Activated CD4-positive, alpha-beta T cell treated with anti-CD3 and anti-CD28 coated beads, Interleukin-2, amount 50 U/mL, for 24 hours (primary cell): ENCODE measurements around the gene RIMBP2.

Experiments used
- DNase-seq, 2 donors: peaks; one replicate each; pipeline ENCODE4 v3.0.0-alpha.2; 2020; ENCODE audit warnings: low read depth in 1 of 2, low spot score in 1 of 2

RIMBP2 gene

GRCh38 chr12:130517588-130517987, 198.5 kb downstream of the RIMBP2 start:
- no peak for DNase-seq

GRCh38 chr12:130514149-130514551, 201.9 kb downstream of the RIMBP2 start:
- DNase-seq = no peak

- DNase-seq = no peak
Measured at GRCh38 chr12:130513556-130513955, 202.5 kb downstream of the RIMBP2 start.

GRCh38 chr12:130511285-130511684, 204.8 kb downstream of the RIMBP2 start:
- DNase-seq = no peak

- no peak for DNase-seq
Measured at GRCh38 chr12:130509454-130509853, 206.6 kb downstream of the RIMBP2 start.

- no peak for DNase-seq
Measured at GRCh38 chr12:130508847-130509246, 207.3 kb downstream of the RIMBP2 start.

- no peak for DNase-seq
Measured at GRCh38 chr12:130508318-130508717, 207.8 kb downstream of the RIMBP2 start.

- no peak for DNase-seq
Measured at GRCh38 chr12:130506844-130507243, 209.3 kb downstream of the RIMBP2 start.

GRCh38 chr12:130504840-130505175, 211.3 kb downstream of the RIMBP2 start:
- DNase-seq = no peak

GRCh38 chr12:130504110-130504839, 211.8 kb downstream of the RIMBP2 start:
- no peak for DNase-seq

GRCh38 chr12:130501821-130502220, 214.3 kb downstream of the RIMBP2 start:
- DNase-seq = no peak

- no peak for DNase-seq
Measured at GRCh38 chr12:130500835-130501330, 215.2 kb downstream of the RIMBP2 start.

GRCh38 chr12:130499474-130499873, 216.6 kb downstream of the RIMBP2 start:
- no peak for DNase-seq

- no peak for DNase-seq
Measured at GRCh38 chr12:130498589-130499385, 217.3 kb downstream of the RIMBP2 start.

GRCh38 chr12:130497991-130498390, 218.1 kb downstream of the RIMBP2 start:
- DNase-seq = no peak

- DNase-seq = no peak
Measured at GRCh38 chr12:130497321-130497720, 218.8 kb downstream of the RIMBP2 start.

- DNase-seq = no peak
Measured at GRCh38 chr12:130496516-130497120, 219.5 kb downstream of the RIMBP2 start.

- no peak for DNase-seq
Measured at GRCh38 chr12:130495156-130495555, 220.9 kb downstream of the RIMBP2 start.

- DNase-seq = no peak
Measured at GRCh38 chr12:130494736-130495135, 221.4 kb downstream of the RIMBP2 start.

GRCh38 chr12:130493951-130494350, 222.1 kb downstream of the RIMBP2 start:
- no peak for DNase-seq

GRCh38 chr12:130491421-130492357, 224.4 kb downstream of the RIMBP2 start:
- DNase-seq = no peak
